Adipose tissue (tissue), 3 donors: Measurements from ENCODE around the gene TENM4. TPM values are rescaled to one million over a fixed set of nuclear protein-coding genes. Genes with fewer than 3 reads are reported as not detected.

Experiments used
- H3K27ac ChIP-seq: one replicate; pipeline ENCODE4 v1.5.1; 2013; ENCODE audit warnings: low read depth, low read length
- WGBS, 3 donors: extraction: QIAGEN DNeasy Blood & Tissue Kit; methylation state at CpG; one replicate each; pipeline ENCODE4 v1.1.7; 2013; 5-methylcytosine and 5-hydroxymethylcytosine counted together
- polyA plus RNA-seq, 3 donors: library from polyadenylated mRNA; stranded (reverse); fragments of 200-250 nt; gene quantifications; one replicate each; pipeline ENCODE4 v1.2.3, GENCODE V29; 2013
- donor health status: healthy with polysubstance abuse.
- donor health status: Bipolar disorder and iron deficiency.
- donor health status: healthy.

Gene TENM4
- polyA plus RNA-seq, 3 donors = 0.22 to 2.7 (median 0.41) TPM

DNA sequence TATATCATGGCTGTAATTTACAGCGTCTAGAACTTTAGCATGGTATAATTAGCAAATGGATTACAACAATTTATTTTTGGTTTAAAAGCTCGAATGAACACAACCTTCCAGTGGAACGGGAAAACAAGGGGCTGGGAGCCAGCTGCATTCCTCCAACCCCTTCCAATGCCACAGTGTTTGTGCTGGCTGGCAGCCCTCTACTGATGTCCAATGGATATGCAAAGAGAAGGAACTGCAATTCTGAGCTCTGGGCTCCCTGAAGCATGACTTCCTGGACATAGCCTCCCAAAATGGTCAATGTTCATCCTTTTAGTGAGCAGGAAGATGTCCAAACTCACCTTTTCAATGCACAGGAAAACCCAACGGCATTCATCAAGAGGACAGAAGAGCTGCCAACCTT, 288.3 kb downstream of the TENM4 start:
- 58 to 77% (median 62%) methylated on average over 4 of the region's 4 CpGs for WGBS, 3 donors

GRCh38 chr11:79151396-79151795, 289.4 kb downstream of the TENM4 start:
- H3K27ac ChIP-seq = no peak overlapping the region
- 93 to 99% (median 95%) methylated on average over 3 of the region's 3 CpGs for WGBS, 3 donors

More for the DNA sequence above, 288.3 kb downstream of the TENM4 start:
- no peak overlapping the region for H3K27ac ChIP-seq

- 51 to 58% (median 55%) methylated on average over 3 of the region's 3 CpGs for WGBS, 3 donors
- H3K27ac ChIP-seq = no peak overlapping the region
These were observed 289.9 kb downstream of the TENM4 start for GRCh38 chr11:79150966-79151365.

DNA sequence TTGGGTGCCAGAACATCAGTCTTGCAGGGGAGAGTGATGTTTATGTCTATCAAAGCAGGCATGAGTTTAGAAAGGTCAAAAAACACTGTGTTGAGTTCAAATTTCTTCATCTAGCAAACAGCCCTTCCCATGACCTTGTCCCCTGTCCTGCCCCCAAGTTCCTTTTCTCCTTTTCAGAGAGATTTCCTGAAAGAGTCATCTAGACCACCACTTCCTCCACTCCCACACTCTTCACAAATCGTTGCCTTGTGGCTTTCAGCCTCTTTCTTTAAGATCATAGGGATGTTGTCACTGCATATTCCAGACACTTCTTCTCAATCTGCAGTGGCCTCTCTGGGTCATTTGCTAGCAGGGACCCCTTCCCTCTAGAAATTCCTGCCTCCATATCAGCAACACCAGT, 290.5 kb downstream of the TENM4 start:
- no peak overlapping the region for H3K27ac ChIP-seq
- WGBS, 3 donors = 12 to 43% (median 21%) methylated on average over 1 of the region's 1 CpG

DNA sequence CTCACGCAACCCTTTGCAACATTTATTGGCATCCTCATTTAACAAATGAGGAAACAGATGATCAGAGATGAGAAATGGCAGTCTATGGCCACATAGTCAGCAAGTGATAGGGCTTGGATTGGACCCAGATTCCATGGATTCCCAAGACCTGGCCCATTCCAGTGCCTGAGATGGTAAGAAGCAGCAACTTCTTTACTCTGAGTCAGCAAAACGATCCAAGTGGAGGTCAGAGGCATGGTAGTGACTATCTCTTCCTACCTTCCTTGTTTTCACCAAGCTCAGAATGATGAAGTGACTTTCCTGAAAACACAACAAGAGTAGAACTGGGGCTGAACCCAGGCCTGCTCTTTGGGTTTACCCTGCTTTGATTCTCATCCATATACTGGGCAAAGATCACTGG, 293.1 kb downstream of the TENM4 start:
- H3K27ac ChIP-seq = no peak overlapping the region
- 65 to 81% (median 75%) methylated on average over 2 of the region's 2 CpGs for WGBS, 3 donors

DNA sequence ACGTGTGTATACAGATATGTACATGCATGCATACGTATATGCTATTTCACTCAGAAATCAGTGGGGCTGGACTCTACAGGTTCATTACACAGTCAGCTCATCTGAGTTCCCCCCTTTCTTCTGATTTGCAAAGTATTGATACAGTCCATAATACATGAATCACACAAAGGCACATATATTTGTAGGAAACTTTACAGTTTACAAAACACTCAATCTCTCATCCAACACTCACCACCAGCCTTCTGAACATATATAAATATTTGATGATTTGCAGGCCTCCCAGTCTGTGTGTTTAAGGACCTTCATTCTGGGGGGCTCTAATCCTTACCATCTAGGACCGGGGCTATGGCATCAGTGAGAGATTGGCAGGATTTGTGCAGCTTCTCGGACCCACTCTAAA, 293.8 kb downstream of the TENM4 start:
- WGBS, 3 donors = 88 to 89% (median 88%) methylated on average over 4 of the region's 4 CpGs

DNA sequence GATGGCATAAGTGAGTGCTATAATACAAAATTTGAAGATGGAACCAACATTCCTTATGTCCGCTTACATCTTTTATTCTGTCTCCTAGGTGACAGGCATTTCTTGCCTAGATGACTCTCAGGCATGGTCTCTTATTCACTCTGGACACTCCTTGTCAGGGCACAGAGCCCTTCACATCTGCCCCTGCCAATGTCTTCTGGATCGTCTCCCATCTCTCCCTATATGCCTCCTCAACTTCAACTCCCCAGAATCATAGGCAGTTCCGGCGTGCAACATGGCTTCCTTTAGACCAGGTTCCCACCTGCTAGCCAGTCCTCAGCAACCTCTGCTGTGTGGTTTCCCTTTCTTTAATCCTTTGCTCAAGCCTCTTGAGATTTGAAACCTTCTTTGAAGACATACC, 300.9 kb downstream of the TENM4 start:
- 92 to 97% (median 96%) methylated on average over 4 of the region's 4 CpGs for WGBS, 3 donors
- H3K27ac ChIP-seq = no peak overlapping the region

More for the DNA sequence above, 293.8 kb downstream of the TENM4 start:
- no peak overlapping the region for H3K27ac ChIP-seq

DNA sequence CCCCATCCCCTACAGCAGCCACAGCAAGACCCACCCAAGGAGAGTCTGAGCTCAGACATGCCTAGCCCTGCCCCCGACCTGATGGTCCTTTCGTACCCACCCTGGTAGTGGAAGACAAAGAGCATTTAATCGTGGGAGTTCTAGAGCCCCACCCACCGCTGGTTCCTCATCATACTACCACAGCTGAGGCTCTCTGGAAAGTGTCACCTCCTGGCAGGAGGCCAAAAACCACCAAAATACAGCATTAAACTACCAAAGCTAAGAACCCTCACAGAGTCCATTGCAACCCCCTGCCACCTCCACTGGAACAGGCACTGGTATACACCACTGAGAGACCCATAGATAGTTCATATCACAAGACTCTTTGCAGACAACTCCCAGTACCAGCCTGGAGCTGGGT, 311.1 kb downstream of the TENM4 start:
- 85 to 87% (median 86%) methylated on average over 4 of the region's 4 CpGs for WGBS, 3 donors

GRCh38 chr11:79128291-79128690, 312.5 kb downstream of the TENM4 start:
- 52 to 78% (median 76%) methylated on average over 3 of the region's 3 CpGs for WGBS, 3 donors
- no peak overlapping the region for H3K27ac ChIP-seq

More for the DNA sequence above, 311.1 kb downstream of the TENM4 start:
- H3K27ac ChIP-seq = no peak overlapping the region

DNA sequence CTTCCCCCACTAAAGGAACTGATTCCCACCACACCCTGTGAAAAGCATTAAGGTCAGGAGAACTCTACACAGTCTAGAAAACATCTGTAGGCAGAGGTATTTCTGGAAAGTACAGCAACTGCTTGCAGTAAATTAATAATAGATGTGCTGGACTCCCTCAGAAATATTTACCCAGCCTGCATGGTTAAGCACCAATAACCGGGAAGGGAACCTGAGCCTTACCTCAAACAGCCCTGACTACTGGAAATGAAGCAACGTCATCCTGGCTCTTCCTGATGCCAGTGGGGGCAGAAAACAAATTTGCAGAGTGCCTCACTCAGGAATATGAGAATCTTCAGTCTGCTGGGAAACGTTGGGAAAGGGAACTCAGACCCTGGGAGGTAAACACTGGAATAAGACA, 318.1 kb downstream of the TENM4 start:
- no peak overlapping the region for H3K27ac ChIP-seq
- WGBS, 3 donors = 57 to 80% (median 76%) methylated on average over 3 of the region's 3 CpGs

DNA sequence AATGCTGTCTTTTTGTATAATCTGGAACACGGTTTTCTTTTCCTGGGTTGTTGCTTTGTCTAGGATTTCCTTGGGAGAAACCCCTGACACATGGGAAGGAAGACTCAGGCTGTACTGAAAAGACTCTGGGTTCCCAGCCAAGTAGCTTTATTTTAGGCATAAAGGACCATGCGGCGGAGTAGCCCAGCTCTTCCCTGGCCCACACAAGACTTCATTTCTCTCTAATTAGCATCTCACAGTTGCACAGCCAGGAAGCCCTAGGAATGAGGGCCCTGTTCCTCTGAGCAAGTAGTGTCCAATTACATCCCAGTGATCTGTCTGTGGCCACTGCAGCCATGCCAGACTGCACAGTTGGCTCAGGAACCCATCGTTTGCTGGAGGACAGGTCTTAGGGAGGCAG, 319.5 kb downstream of the TENM4 start:
- WGBS, 3 donors = 50 to 78% (median 58%) methylated on average over 4 of the region's 4 CpGs
- no peak overlapping the region for H3K27ac ChIP-seq

- WGBS, 3 donors = 43 to 59% (median 58%) methylated on average over 8 of the region's 8 CpGs
- H3K27ac ChIP-seq = no peak overlapping the region
These were observed 321.1 kb downstream of the TENM4 start for GRCh38 chr11:79119491-79120284.

DNA sequence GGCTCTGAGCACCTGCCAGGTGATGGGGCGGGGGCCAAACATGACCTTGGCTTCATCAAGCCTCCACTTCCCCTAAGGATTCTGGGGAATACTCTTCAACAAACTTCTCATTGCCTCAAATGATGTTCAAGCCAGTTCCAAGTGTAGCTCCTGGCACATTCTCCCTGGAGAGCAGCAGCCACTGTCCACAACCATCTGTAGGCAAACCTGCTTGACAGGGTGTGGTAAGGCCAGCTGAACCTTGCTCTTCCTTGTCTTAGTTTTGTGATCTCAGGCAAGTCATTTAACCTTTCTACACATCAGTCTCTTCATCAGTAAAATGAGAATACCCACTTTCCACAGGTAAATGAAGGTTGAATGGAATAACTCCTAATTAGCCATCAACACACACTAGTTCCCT, 323.3 kb downstream of the TENM4 start:
- WGBS, 3 donors = 80 to 100% (median 91%) methylated on average over 1 of the region's 1 CpG
- H3K27ac ChIP-seq = no peak overlapping the region

- no peak overlapping the region for H3K27ac ChIP-seq
- WGBS, 3 donors = 93 to 97% (median 95%) methylated on average over 2 of the region's 2 CpGs
These were observed 324.2 kb downstream of the TENM4 start for GRCh38 chr11:79116600-79116999.

DNA sequence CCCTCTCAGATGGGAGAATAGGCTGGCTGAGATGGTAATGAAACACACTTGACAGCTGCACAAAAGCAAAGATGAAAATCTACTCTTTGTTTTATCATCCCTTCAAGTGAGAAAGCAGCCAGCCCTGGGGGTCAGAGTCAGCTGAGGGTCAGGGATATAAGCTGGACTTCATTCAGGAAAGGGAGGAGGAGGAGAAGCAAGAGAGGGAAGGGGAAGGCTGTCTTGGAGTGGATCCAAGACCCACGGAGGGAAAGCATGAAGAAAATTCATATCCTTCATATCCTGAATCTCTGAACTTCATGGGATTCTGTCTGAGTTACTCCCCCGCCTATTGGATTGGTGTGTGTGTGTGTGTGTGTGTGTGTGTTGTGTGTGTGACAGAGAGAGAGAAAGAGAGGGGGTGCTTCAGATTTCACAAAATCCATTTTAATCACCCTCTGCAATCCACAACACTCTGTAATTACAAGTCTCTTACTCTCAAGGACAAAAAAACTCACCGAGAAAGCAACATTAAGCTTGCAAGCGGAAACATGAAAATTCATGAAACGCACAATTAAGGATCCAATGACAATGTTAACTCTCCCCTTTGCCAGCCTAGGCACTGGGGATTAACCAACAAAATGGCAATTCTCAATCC, 327.7 kb downstream of the TENM4 start:
- H3K27ac ChIP-seq = no peak overlapping the region

GRCh38 chr11:79110796-79111195, 330.0 kb downstream of the TENM4 start:
- no peak overlapping the region for H3K27ac ChIP-seq
- WGBS, 3 donors = 85 to 94% (median 86%) methylated on average over 5 of the region's 5 CpGs

More for the DNA sequence above, 327.7 kb downstream of the TENM4 start:
- 52 to 74% (median 70%) methylated on average over 5 of the region's 5 CpGs for WGBS, 3 donors

DNA sequence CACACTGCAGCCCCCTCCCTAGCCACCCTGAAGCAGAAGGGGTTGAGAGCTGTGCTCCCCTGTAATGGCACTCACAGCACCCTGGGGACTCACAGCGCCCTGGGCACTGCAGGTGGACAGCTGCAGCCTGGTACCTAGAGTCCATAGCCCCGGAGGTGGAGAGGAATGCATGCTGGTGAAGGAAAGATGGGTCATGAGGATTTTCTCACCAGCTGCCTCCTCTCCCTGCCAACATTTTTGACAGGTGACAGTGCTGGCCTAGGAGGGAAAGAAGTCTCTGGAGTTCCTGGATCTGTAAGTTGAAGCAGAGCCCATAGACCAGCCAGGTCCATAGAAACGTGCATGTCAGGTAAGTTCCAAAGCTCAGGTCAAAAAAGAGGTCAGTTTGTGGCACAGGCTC, 330.5 kb downstream of the TENM4 start:
- no peak overlapping the region for H3K27ac ChIP-seq
- 77 to 79% (median 79%) methylated on average over 3 of the region's 3 CpGs for WGBS, 3 donors

DNA sequence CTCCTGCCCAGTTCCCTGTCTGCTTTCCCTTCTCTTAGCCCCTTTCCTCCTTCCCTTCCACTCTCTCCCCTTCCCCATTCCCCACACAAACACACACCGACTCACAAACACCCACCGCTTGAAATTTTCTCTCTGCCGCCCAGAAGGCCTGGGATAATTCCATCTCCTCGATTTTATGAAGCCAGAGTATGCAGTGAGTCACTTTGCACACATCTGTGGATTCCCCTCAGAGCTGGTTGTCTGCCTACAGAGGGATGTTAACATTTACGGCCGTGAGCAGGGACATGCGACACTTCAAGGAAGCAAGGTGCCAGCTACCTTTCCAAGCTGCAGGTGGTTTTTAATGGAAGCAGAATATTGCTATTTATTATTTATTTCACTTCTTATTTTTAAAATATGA, 332.0 kb downstream of the TENM4 start:
- WGBS, 3 donors = 80 to 86% (median 84%) methylated on average over 7 of the region's 7 CpGs

DNA sequence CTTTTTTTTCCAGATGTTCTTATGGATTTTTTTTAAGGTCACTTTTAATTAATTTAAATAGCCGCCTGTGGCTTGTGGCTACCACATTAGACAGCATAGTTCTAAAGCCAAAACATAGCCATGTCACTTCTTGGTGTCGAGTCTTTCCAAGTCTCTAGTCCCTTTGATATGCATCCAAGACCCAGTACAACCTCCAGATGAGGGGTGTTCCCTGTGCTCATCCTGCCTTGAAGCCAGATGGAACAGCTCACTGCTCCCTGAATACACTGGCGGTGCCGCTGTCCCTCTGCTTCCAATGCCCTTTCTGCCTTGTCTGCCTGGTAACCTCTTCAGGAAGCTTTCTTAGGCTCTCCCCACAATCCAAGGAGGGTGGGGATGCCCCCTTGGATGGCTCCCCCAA, 338.0 kb downstream of the TENM4 start:
- WGBS, 3 donors = 68 to 85% (median 71%) methylated on average over 4 of the region's 4 CpGs
- no peak overlapping the region for H3K27ac ChIP-seq

More for the DNA sequence above, 332.0 kb downstream of the TENM4 start:
- no peak overlapping the region for H3K27ac ChIP-seq

DNA sequence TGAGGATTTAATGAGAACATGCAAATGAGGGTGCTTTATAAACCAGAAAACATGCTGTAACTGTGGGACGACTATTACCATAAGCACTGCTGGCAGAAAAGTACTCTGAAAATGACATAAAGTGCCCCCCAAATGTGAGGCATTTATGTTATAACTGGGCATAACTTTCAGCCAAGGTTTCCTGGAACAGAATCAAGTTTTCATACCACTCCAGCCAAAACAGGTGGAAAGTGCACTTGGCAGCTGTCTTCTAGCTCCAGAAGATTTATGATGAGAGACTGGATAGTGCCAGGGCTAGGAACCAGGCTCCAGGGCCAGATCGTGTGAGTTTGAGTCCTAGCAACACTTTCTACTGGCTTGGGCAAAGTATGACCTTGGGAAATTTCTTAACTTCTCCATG, 339.2 kb downstream of the TENM4 start:
- no peak overlapping the region for H3K27ac ChIP-seq
- WGBS, 3 donors = 24 to 58% (median 48%) methylated on average over 2 of the region's 2 CpGs
